Kidney (tissue), 14 donors: ENCODE data around the gene MYRFL. TPM values are rescaled to one million over a fixed set of nuclear protein-coding genes. Genes with fewer than 3 reads are reported as not detected.

ENCODE experiments used
- DNase-seq, 5 donors: peaks; one replicate each; pipeline ENCODE4 v3.0.0-alpha.2; 2013 to 2020
- FAIRE-seq: peaks from 2 replicates; lab custom pipeline; 2012; peaks lifted over from hg19 to GRCh38; lab: Jason Lieb, UNC
- H3K27ac ChIP-seq, 2 donors: one replicate each; pipeline ENCODE4 v1.7.0; 2013; ENCODE audit warnings: low read depth in 2 of 2, low read length in 2 of 2, inconsistent platforms in 1 of 2
- H3K27me3 ChIP-seq: one replicate; pipeline ENCODE4 v1.7.1; 2013; ENCODE audit warnings: low read length, inconsistent platforms; ENCODE audit not compliant: control insufficient read depth, insufficient read depth
- H3K36me3 ChIP-seq, 3 donors: one replicate each; pipeline versions ENCODE4 v1.7.0 to v1.7.1; 2013; ENCODE audit warnings: low read length in 3 of 3, control low read depth in 1 of 3, inconsistent platforms in 1 of 3; ENCODE audit not compliant: insufficient read depth in 3 of 3, control insufficient read depth in 2 of 3
- H3K4me1 ChIP-seq, 3 donors: one replicate each; pipeline versions ENCODE4 v1.7.0 to v1.7.1; 2013; ENCODE audit warnings: low read length in 3 of 3, inconsistent platforms in 1 of 3, low read depth in 1 of 3; ENCODE audit not compliant: control insufficient read depth in 2 of 3, insufficient read depth in 2 of 3
- H3K4me3 ChIP-seq, 3 donors: one replicate each; pipeline versions ENCODE4 v1.7.0 to v1.8.1; 2013; ENCODE audit warnings: low read length in 3 of 3, control low read depth in 1 of 3, inconsistent platforms in 1 of 3
- H3K9ac ChIP-seq, 3 donors: one replicate each; pipeline versions ENCODE4 v1.7.0 to v1.7.1; 2013; ENCODE audit warnings: low read length in 3 of 3, control low read depth in 1 of 3, inconsistent platforms in 1 of 3
- H3K9me3 ChIP-seq, 3 donors: one replicate each; pipeline versions ENCODE4 v1.7.0 to v1.7.1; 2013; ENCODE audit warnings: low read length in 3 of 3, control low read depth in 1 of 3, inconsistent platforms in 1 of 3; ENCODE audit not compliant: control insufficient read depth in 2 of 3, insufficient read depth in 1 of 3
- CTCF ChIP-seq: IDR thresholded peaks from 3 replicates; pipeline ENCODE4 v1.5.1; 2012; ENCODE audit warnings: mild to moderate bottlenecking, moderate library complexity, borderline replicate concordance; ENCODE audit not compliant: insufficient read depth; ENCODE audit errors: extremely low read depth
- intact Hi-C: fragments of 100-400 bp; cut with DNase I; formaldehyde crosslinking; loops from one replicate; pipeline ENCODE4 v1.11.1; 2022
- polyA plus RNA-seq: library from polyadenylated mRNA; stranded (reverse); fragments of 350-450 nt; fragmentation: Illumina TruSeq; extraction: RNeasy Lipid Tissue Mini Kit (QIAGEN cat#74804); gene quantifications from one replicate; pipeline ENCODE4 v1.2.3, GENCODE V29; 2014; ENCODE audit warnings: low read depth, low replicate concordance; ENCODE audit not compliant: insufficient read depth
- total RNA-seq: library from RNA; stranded (reverse); fragmentation: NEBNext Ultra II Directional; extraction: Animal tissue kit (Norgen Biotek cat#: 25700); gene quantifications from one replicate; pipeline ENCODE4 v1.2.1, GENCODE V29; 2021
- donor health status: control.
- donor health status: control.
- donor health status: control.
- donor health status: control.
- donor health status: control.
- donor health status: DM: yes; HTN: yes; CAD: no.
- donor health status: Normal renal cell carcinoma (clear cell type).

The MYRFL gene
- total and polyA plus RNA-seq, 2 donors from 2014 or later, result 0.82 to 1.6 TPM

- no peak overlapping the region for H3K9ac ChIP-seq
- no peaks in the 10 kb centered on the region for H3K4me1 ChIP-seq
- no peak overlapping the region for H3K27ac ChIP-seq
- FAIRE-seq (no peak), DNase-seq (no peak)
- H3K9me3 ChIP-seq, result no peaks in the 10 kb centered on the region
- H3K27me3 ChIP-seq, result no peaks in the 10 kb centered on the region
- no peak overlapping the region for H3K4me3 ChIP-seq
- TF ChIP-seq CTCF, result no peak
- intact Hi-C loops, result no loop called here
- no peaks in the 10 kb centered on the region for H3K36me3 ChIP-seq
These were observed 157.0 kb downstream of the MYRFL start for GRCh38 chr12:69981881-69982475.

- Histone ChIP-seq H3K9ac (no peak overlapping the region), H3K27me3 (no peaks in the 10 kb centered on the region), H3K36me3 (no peaks in the 10 kb centered on the region), H3K4me3 (no peak overlapping the region), H3K27ac (no peak overlapping the region), H3K9me3 (no peaks in the 10 kb centered on the region), H3K4me1 (peaks cover 0 to 2% (median 2%) of the 10 kb centered on the region in 3 donors)
- TF ChIP-seq CTCF, result no peak
- no peak for DNase-seq
- intact Hi-C loops, result no loop called here
- FAIRE-seq, result no peak
These were observed 159.2 kb downstream of the MYRFL start for GRCh38 chr12:69984241-69984640.

- Histone ChIP-seq H3K9ac (no peak overlapping the region), H3K27me3 (no peaks in the 10 kb centered on the region), H3K4me1 (peaks cover 0 to 2% (median 2%) of the 10 kb centered on the region in 3 donors), H3K9me3 (no peaks in the 10 kb centered on the region), H3K36me3 (no peaks in the 10 kb centered on the region), H3K27ac (no peak overlapping the region), H3K4me3 (no peak overlapping the region)
- intact Hi-C loops, result no loop called here
- DNase-seq (no peak), FAIRE-seq (no peak)
- peak; percentile 23 for TF ChIP-seq CTCF
These were observed 160.6 kb downstream of the MYRFL start for GRCh38 chr12:69985656-69986055.

GRCh38 chr12:69986114-69986513 lies 161.1 kb downstream of the MYRFL start:
- no peaks in the 10 kb centered on the region for H3K9me3 ChIP-seq
- intact Hi-C loops, result no loop called here
- no peak for FAIRE-seq

More at GRCh38 chr12:69986114-69986513, 161.1 kb downstream of the MYRFL start:
- H3K36me3 ChIP-seq, result no peaks in the 10 kb centered on the region
- no peak overlapping the region for H3K9ac ChIP-seq
- H3K4me3 ChIP-seq, result no peak overlapping the region
- no peak overlapping the region for H3K27ac ChIP-seq
- no peaks in the 10 kb centered on the region for H3K27me3 ChIP-seq
- peaks cover 0 to 2% (median 2%) of the 10 kb centered on the region in 3 donors for H3K4me1 ChIP-seq
- TF ChIP-seq CTCF, result no peak
- no peak for DNase-seq
